Gastroesophageal sphincter (tissue), 3 donors: ENCODE data around the gene FAM98A.

Experiments used
- CTCF ChIP-seq, 4 experiments: fragments of 200-600 bp in 2 of 4; fragments of 450-650 bp in 2 of 4; sonication (generic) in 1 of 4; IDR thresholded peaks; one replicate each; pipeline ENCODE4 v1.5.1; 2017 to 2019; ENCODE audit warnings: antibody characterized with exemption in 4 of 4, mild to moderate bottlenecking in 2 of 4, moderate library complexity in 2 of 4
- EP300 ChIP-seq: sonication (generic); formaldehyde crosslinking; IDR thresholded peaks from one replicate; pipeline ENCODE4 v1.6.1; 2017; ENCODE audit warnings: antibody characterized with exemption, mild to moderate bottlenecking
- POLR2A ChIP-seq, 2 donors: fragments of 450-650 bp; IDR thresholded peaks; one replicate each; pipeline ENCODE4 v1.6.1; 2017; ENCODE audit warnings: antibody characterized with exemption in 2 of 2, mild to moderate bottlenecking in 2 of 2, moderate library complexity in 1 of 2
- POLR2AphosphoS5 ChIP-seq: sonication (generic); formaldehyde crosslinking; IDR thresholded peaks from one replicate; pipeline ENCODE4 v1.6.1; 2017; ENCODE audit warnings: antibody characterized with exemption

- no peak for TF ChIP-seq CTCF (IDR thresholded peaks at IDR 0.05)
- TF ChIP-seq EP300 = no peak
- TF ChIP-seq POLR2A (IDR thresholded peaks at IDR 0.05) = no peak
- TF ChIP-seq POLR2AphosphoS5 = no peak
Measured at GRCh38 chr2:33560017-33560416, 39.1 kb downstream of the FAM98A start.
